ENCODE data around the gene NARF. TPM values are rescaled to one million over a fixed set of nuclear protein-coding genes. Genes with fewer than 3 reads are reported as not detected.

NARF gene
- total RNA-seq, 4 donors from 2014 or later = 47.5 to 69.7 (median 48.7) TPM

DNA sequence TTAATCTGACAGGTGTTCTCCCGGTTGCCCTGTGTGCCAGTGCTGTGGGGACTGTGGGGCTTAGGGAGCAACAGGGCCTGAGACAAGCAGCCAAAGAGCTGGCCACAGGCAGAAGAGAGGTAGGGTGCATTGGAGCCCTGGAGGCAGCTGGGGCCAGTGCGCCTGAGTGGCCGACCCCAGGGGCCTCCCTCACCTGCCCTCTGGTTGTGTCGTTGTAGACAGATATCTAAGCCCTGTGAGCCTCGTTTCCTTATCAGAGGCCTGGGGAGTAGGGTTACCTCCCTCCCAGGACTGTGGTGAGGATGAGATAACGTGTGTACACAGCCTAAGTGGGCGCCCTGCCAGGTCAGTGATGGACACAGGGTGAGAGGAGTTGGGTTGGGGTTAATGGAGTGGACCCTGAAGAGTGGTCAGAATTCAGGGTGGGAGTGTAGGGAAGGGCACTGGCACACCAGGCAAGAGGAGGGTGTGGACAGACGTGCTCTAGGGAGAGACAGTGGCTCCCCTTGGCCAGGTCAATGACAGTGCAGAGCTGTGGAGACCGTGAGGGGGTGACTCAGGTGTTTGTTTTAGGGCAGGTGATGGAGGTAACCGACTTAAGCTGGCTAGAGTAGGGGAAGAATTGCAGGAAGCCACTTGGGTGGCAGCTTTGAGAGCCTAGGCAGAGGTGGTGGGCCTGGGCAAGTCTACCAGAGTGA, 3.4 kb downstream of the NARF start:
- no peaks in the 10 kb centered on the region for H3K27me3 ChIP-seq
- no peak overlapping the region for H3K27ac ChIP-seq
- H3K4me1 ChIP-seq = peaks cover 13 to 16% of the 10 kb centered on the region in 2 donors
- TF ChIP-seq CTCF (IDR thresholded peaks at IDR 0.05) (no peak), POLR2A (IDR thresholded peaks at IDR 0.05) (no peak)
- H3K36me3 ChIP-seq = peaks cover 40 to 51% of the 10 kb centered on the region in 2 donors
- DNase-seq = no peak
- intact Hi-C loops (cut with DNase I) = no loop called here
- H3K4me3 ChIP-seq (replicated peaks in 1 of 3) = no peak overlapping the region
- no peaks in the 10 kb centered on the region for H3K9me3 ChIP-seq
- WGBS, 2 donors = 75 to 78% methylated on average over 10 of the region's 10 CpGs

- no peaks in the 10 kb centered on the region for H3K27me3 ChIP-seq
- WGBS, 2 donors = 82 to 89% methylated on average over 6 of the region's 6 CpGs
- TF ChIP-seq POLR2A (IDR thresholded peaks at IDR 0.05) = no peak
- no peak for TF ChIP-seq CTCF (IDR thresholded peaks at IDR 0.05)
- peaks cover 7% of the 10 kb centered on the region in 2 donors for H3K4me1 ChIP-seq
- no peak for DNase-seq
- peaks cover 40 to 53% of the 10 kb centered on the region in 2 donors for H3K36me3 ChIP-seq
- H3K27ac ChIP-seq = peak overlapping the region in 2 of 3 donors; percentile 11 to 24
- intact Hi-C loops (cut with DNase I) = no loop called here
- H3K4me3 ChIP-seq (replicated peaks in 1 of 3) = no peak overlapping the region
- no peaks in the 10 kb centered on the region for H3K9me3 ChIP-seq
These were observed 4.8 kb downstream of the NARF start for GRCh38 chr17:82463391-82463790.

DNA sequence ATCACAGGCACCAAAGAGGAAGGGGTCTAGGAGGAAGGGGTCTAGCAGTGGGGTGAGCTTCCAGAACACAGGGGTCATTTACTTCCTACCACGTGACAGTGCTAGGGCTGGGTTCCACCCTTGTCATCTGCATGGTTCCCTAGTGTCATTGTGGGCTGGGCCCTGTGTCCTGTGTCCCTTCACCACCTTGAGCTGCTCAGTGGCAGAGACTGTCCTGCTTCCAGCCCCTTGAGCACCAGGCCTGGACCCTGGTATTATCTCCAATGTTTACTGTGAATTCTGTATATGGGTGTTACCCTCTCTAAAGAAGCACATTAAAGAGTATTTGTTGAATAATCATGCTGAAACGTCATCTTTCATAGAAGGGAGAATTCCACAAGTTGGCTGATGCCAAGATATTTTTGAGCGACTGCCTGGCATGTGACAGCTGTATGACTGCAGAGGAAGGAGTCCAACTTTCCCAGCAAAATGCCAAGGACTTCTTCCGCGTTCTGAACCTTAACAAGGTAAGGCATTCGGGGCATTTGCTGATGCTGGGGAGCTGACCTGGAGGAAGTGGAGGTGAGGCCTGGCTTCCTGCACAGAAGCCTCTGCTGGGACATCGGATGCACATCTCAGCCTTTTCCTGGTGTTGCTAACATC, 5.5 kb downstream of the NARF start:
- 75 to 77% methylated on average over 7 of the region's 7 CpGs for WGBS, 2 donors
- peaks cover 6 to 7% of the 10 kb centered on the region in 2 donors for H3K4me1 ChIP-seq
- intact Hi-C loops (cut with DNase I) = no loop called here
- H3K27me3 ChIP-seq = no peaks in the 10 kb centered on the region
- no peak for DNase-seq
- TF ChIP-seq CTCF (IDR thresholded peaks at IDR 0.05) = no peak
- TF ChIP-seq POLR2A (IDR thresholded peaks at IDR 0.05) = no peak
- no peaks in the 10 kb centered on the region for H3K9me3 ChIP-seq
- H3K27ac ChIP-seq = peak overlapping the region in 2 of 3 donors; percentile 11 to 24
- H3K36me3 ChIP-seq = peaks cover 47 to 60% of the 10 kb centered on the region in 2 donors
- no peak overlapping the region for H3K4me3 ChIP-seq (replicated peaks in 1 of 3)

DNA sequence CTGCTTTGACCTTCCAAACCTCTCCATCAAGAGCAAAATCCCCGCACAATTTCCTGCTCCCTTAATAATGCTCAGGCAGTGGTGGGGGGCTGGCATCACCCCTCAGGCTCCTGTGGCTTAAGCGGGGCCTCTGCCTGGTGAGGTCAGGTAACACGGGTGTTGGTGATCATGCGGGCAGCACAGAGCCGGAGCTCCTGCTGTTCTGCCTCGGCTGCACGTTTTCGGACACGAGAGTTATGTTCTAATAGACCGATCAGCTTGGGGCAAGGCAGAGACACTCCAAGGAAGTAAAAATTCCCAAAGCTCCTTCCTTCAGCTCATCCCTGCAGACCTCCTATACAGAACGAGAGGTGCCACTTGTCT, 6.0 kb downstream of the NARF start:
- Histone ChIP-seq H3K4me1 (peaks cover 1 to 2% of the 10 kb centered on the region in 2 donors), H3K27me3 (no peaks in the 10 kb centered on the region), H3K27ac (no peak overlapping the region), H3K4me3 (replicated peaks in 1 of 3) (no peak overlapping the region), H3K36me3 (peaks cover 52 to 62% of the 10 kb centered on the region in 2 donors), H3K9me3 (no peaks in the 10 kb centered on the region)
- intact Hi-C loops (cut with DNase I) = no loop called here
- 94 to 95% methylated on average over 11 of the region's 11 CpGs for WGBS, 2 donors
- no peak for TF ChIP-seq CTCF (IDR thresholded peaks at IDR 0.05)
- TF ChIP-seq POLR2A (IDR thresholded peaks at IDR 0.05) = no peak
- no peak for DNase-seq

DNA sequence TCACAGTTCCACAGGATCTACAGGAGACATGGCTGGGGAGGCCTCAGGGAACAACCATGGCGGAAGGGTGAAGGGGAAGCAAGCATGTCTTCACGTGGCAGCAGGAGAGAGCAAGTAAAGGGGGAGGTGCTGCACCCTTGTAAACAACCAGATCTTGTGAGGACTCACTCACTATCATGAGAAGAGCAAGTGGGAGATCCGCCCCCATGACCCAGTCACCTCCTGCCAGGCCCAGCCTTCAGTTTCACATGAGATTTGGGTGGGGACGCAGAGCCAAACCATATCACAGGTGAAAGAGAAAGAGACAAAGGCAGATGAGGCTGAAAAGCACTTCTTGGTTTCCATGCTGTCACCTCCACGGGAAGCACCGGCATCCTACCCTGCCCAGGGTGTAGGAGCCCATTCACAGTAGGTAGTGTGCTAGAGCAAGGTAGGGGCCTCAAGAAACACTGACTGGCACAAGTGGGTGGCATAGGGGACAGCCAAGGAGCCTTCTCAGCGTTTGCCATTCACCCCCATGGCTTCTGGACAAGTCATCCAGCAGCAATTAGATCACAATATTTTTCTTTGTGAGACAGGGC, 6.6 kb downstream of the NARF start:
- Histone ChIP-seq H3K27ac (no peak overlapping the region), H3K4me1 (no peaks in the 10 kb centered on the region), H3K27me3 (no peaks in the 10 kb centered on the region), H3K36me3 (peaks cover 56 to 62% of the 10 kb centered on the region in 2 donors), H3K9me3 (no peaks in the 10 kb centered on the region), H3K4me3 (replicated peaks in 1 of 3) (no peak overlapping the region)
- WGBS, 2 donors = 86 to 87% methylated on average over 7 of the region's 7 CpGs
- TF ChIP-seq CTCF (IDR thresholded peaks at IDR 0.05) = no peak
- TF ChIP-seq POLR2A (IDR thresholded peaks at IDR 0.05) = no peak
- no peak for DNase-seq
- intact Hi-C loops (cut with DNase I) = no loop called here
